Measurements from ENCODE around the gene FOXO6.

- TF ChIP-seq MAX (CRISPR knock-in tag; IDR thresholded peaks at IDR 0.05) (no peak), FOXO4 (CRISPR knock-in tag; IDR thresholded peaks at IDR 0.05) (no peak), SMARCA4 (IDR thresholded peaks at IDR 0.05) (no peak), POLR2AphosphoS5 (IDR thresholded peaks at IDR 0.05; ENCODE audit: control insufficient read depth, insufficient read depth, low read depth, low read length) (no peak), CTCF (IDR thresholded peaks at IDR 0.05 in 2 of 3, conservative IDR thresholded peaks at IDR 0.05 in 1 of 3; ENCODE audit: insufficient read depth in 2 of 3, low read depth in 1 of 3, low read length in 3 of 3) (no peak), SNAPC5 (CRISPR knock-in tag; IDR thresholded peaks at IDR 0.05) (no peak), EGR1 (conservative IDR thresholded peaks at IDR 0.05) (no peak), THRA (IDR thresholded peaks at IDR 0.05) (no peak), TARDBP (IDR thresholded peaks at IDR 0.05) (no peak)
Measured at GRCh38 chr1:41413748-41414281, 52.6 kb downstream of the FOXO6 start.

Measured in K562 (cell line).